NCI-H524 (cell line): ENCODE results near the gene MAGEA6.
"Not testable (repeated sequence)": the region's sequence is repeated elsewhere in the genome, so short reads cannot be mapped to it uniquely, and the experiment has no call there.

Experiments used
- DNase-seq, 2 experiments: peaks; one replicate each; lab custom pipeline; 2025; lab: John Stamatoyannopoulos, UW

MAGEA6 gene

GRCh38 chrX:152769549-152770289 is at the start of gene MAGEA6:
Gene MAGEA6, minus strand, starts transcription at chrX:152769689. Its CDS starts 2,039 bp downstream, at chrX:152767650.
- not testable (repeated sequence) for DNase-seq

GRCh38 chrX:152819266-152819665 is 49.8 kb upstream of the MAGEA6 start:
- DNase-seq = no peak

- DNase-seq = no peak
Observed at GRCh38 chrX:152818356-152818755, 48.9 kb upstream of the MAGEA6 start.

- peak; percentile 4 to 22 for DNase-seq
Observed at GRCh38 chrX:152817078-152817764, 47.7 kb upstream of the MAGEA6 start.

- DNase-seq = no peak
Observed at GRCh38 chrX:152814048-152814447, 44.6 kb upstream of the MAGEA6 start.

GRCh38 chrX:152813206-152813605 is 43.7 kb upstream of the MAGEA6 start:
- DNase-seq = no peak

- DNase-seq = peak; percentile 48 to 86
Observed at GRCh38 chrX:152810403-152810802, 40.9 kb upstream of the MAGEA6 start.

- no peak for DNase-seq
Observed at GRCh38 chrX:152806035-152806434, 36.5 kb upstream of the MAGEA6 start.

GRCh38 chrX:152798945-152799344 is 29.5 kb upstream of the MAGEA6 start:
- DNase-seq = no peak

- DNase-seq = not testable (repeated sequence)
Observed at GRCh38 chrX:152787062-152787461, 17.6 kb upstream of the MAGEA6 start.

- not testable (repeated sequence) for DNase-seq
Observed at GRCh38 chrX:152766562-152766961, 2.9 kb downstream of the MAGEA6 start.

- not testable (repeated sequence) for DNase-seq
Observed at GRCh38 chrX:152761582-152761981, 7.9 kb downstream of the MAGEA6 start.

- DNase-seq = not testable (repeated sequence)
Observed at GRCh38 chrX:152759544-152759943, 9.9 kb downstream of the MAGEA6 start.

GRCh38 chrX:152758918-152759317 is 10.6 kb downstream of the MAGEA6 start, which contains the start of gene CSAG3:
Gene CSAG3, plus strand, starts transcription at chrX:152759218.
- not testable (repeated sequence) for DNase-seq

- DNase-seq = not testable (repeated sequence)
Observed at GRCh38 chrX:152754871-152755270, 14.6 kb downstream of the MAGEA6 start.

GRCh38 chrX:152753686-152754650 is 15.5 kb downstream of the MAGEA6 start, which contains the start of gene MAGEA2:
Gene MAGEA2, minus strand, starts transcription at chrX:152753842. Its CDS starts 2,479 bp downstream, at chrX:152751363.
- DNase-seq = not testable (repeated sequence)

GRCh38 chrX:152738560-152738959 is 30.9 kb downstream of the MAGEA6 start:
- DNase-seq = no peak

GRCh38 chrX:152736528-152736927 is 33.0 kb downstream of the MAGEA6 start:
- DNase-seq = not testable (repeated sequence)

GRCh38 chrX:152735860-152736511 is 33.5 kb downstream of the MAGEA6 start:
- DNase-seq = no peak

GRCh38 chrX:152735101-152735500 is 34.4 kb downstream of the MAGEA6 start:
- no peak for DNase-seq

- not testable (repeated sequence) for DNase-seq
Observed at GRCh38 chrX:152734143-152734858, 35.2 kb downstream of the MAGEA6 start.
